Measurements from ENCODE around the gene PKD2L1. TPM values are rescaled to one million over a fixed set of nuclear protein-coding genes. Genes with fewer than 3 reads are reported as not detected.

Gene PKD2L1
- total and polyA plus RNA-seq, 10 donors = 2.2 to 8.7 (median 3.9) TPM; not detected in 1

DNA sequence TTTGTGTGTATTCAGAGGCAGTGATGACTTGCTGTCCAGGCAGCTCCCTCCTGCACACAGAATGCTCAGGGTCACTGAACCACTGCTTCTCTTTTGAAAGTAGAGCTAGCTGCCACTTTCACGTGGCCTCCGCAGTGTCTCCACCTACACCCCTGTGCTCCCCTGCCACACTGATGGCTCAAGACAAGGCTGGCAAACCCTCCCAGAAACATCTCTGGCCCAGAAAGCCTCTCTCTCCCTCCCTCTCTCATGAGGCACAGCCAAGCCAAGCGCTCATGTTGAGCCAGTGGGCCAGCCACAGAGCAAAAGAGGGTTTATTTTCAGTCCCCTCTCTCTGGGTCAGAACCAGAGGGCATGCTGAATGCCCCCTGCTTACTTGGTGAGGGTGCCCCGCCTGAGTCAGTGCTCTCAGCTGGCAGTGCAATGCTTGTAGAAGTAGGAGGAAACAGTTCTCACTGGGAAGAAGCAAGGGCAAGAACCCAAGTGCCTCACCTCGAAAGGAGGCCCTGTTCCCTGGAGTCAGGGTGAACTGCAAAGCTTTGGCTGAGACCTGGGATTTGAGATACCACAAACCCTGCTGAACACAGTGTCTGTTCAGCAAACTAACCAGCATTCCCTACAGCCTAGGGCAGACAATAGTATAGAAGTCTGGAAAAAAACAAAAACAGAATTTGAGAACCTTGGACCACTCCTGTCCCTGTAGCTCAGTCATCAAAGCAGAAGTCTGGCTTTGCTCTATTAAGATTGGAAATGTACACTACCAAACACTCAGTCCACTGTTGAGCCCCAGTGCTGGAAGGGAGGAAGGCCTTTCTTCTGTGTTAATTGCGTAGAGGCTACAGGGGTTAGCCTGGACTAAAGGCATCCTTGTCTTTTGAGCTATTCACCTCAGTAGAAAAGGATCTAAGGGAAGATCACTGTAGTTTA lies 32.8 kb upstream of the PKD2L1 start:
- peaks cover 0 to 37% (median 0%) of the 10 kb centered on the region in 6 donors for H3K36me3 ChIP-seq
- no peak for TF ChIP-seq POLR2A (IDR thresholded peaks at IDR 0.05)
- TF ChIP-seq POLR2AphosphoS5 (IDR thresholded peaks at IDR 0.05) = no peak
- TF ChIP-seq, protein P1, sequence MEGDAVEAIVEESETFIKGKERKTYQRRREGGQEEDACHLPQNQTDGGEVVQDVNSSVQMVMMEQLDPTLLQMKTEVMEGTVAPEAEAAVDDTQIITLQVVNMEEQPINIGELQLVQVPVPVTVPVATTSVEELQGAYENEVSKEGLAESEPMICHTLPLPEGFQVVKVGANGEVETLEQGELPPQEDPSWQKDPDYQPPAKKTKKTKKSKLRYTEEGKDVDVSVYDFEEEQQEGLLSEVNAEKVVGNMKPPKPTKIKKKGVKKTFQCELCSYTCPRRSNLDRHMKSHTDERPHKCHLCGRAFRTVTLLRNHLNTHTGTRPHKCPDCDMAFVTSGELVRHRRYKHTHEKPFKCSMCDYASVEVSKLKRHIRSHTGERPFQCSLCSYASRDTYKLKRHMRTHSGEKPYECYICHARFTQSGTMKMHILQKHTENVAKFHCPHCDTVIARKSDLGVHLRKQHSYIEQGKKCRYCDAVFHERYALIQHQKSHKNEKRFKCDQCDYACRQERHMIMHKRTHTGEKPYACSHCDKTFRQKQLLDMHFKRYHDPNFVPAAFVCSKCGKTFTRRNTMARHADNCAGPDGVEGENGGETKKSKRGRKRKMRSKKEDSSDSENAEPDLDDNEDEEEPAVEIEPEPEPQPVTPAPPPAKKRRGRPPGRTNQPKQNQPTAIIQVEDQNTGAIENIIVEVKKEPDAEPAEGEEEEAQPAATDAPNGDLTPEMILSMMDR (IDR thresholded peaks at IDR 0.05 in 8 of 11, conservative IDR thresholded peaks at IDR 0.05 in 3 of 11) = no peak
- intact Hi-C loops (cut with DNase I; ENCODE audit: low total_unique reads) = no loop called here
- DNase-seq = no peak
- H3K4me1 ChIP-seq = peaks cover 0 to 21% (median 6%) of the 10 kb centered on the region in 6 donors
- H3K27ac ChIP-seq = peak overlapping the region in 1 of 8 donors; percentile 21
- H3K4me3 ChIP-seq = no peak overlapping the region
- H3K27me3 ChIP-seq (replicated peaks in 1 of 7) = no peaks in the 10 kb centered on the region
- WGBS, 5 donors = 75 to 93% (median 89%) methylated on average over 6 of the region's 6 CpGs
- no peaks in the 10 kb centered on the region for H3K9me3 ChIP-seq

DNA sequence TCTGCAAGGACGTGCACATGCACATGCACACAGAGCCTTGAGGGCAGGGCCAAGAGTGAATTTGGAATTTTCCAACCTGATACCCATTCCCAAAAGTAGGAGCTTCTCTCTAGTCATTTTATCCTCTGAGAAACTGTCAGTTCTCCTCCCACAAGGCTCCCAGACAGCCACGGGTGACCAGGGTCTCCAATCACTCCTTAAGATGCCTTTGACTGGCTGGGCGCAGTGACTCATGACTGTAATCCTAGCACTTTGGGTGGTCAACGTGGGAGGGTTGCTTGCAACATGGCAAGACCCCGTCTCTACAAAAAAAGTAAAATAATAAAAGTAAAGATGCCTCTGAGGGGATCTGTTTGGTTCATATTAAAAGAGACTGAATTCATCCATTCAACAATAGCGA lies 30.2 kb upstream of the PKD2L1 start:
- no peaks in the 10 kb centered on the region for H3K9me3 ChIP-seq
- whole genome bisulfite sequencing, 5 donors = 71 to 80% (median 77%) methylated on average over 6 of the region's 6 CpGs
- DNase-seq = no peak
- TF ChIP-seq POLR2AphosphoS5 (IDR thresholded peaks at IDR 0.05) = no peak
- no peak for TF ChIP-seq POLR2A (IDR thresholded peaks at IDR 0.05)
- TF ChIP-seq, protein P1 (IDR thresholded peaks at IDR 0.05 in 8 of 11, conservative IDR thresholded peaks at IDR 0.05 in 3 of 11) = no peak
- peaks cover 0 to 60% (median 3%) of the 10 kb centered on the region in 6 donors for H3K36me3 ChIP-seq
- H3K27ac ChIP-seq = no peak overlapping the region
- intact Hi-C loops (cut with DNase I; ENCODE audit: low total_unique reads) = no loop called here
- no peak overlapping the region for H3K4me3 ChIP-seq
- peaks cover 0 to 21% (median 6%) of the 10 kb centered on the region in 6 donors for H3K4me1 ChIP-seq
- H3K27me3 ChIP-seq (replicated peaks in 1 of 7) = no peaks in the 10 kb centered on the region

DNA sequence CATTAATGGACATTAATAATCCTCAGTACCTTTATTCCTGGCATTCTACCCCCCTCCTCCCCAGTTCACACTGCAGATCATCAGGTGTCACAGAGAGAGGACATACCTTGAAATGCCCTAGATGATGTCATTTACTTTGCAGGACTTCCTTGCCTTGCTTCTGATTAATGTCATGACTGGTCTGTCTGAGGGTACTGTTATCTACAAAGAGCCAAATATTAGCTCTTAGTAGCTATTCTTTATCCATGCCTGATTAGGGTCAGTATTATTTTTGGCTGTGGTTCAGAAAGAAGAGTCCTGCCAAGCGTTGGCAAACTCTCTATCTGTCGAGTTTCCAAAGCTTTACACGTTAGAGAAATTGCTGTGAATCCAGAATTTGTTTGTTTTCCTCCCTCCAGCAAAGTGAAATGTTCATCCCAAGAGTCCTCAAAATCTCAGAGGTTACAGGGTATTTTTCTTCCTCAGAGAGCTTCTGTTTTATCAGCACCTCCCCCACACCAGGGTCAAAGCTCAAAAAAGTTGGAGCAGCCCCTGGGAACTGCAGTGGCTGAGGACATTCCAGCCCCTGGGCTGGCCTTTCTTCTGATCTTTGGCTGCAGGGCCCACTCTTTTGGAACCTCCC lies 29.6 kb upstream of the PKD2L1 start:
- Histone ChIP-seq H3K4me3 (no peak overlapping the region), H3K36me3 (peaks cover 0 to 66% (median 5%) of the 10 kb centered on the region in 6 donors), H3K27ac (no peak overlapping the region), H3K27me3 (replicated peaks in 1 of 7) (no peaks in the 10 kb centered on the region), H3K9me3 (no peaks in the 10 kb centered on the region), H3K4me1 (peaks cover 0 to 16% (median 6%) of the 10 kb centered on the region in 6 donors)
- TF ChIP-seq POLR2AphosphoS5 (IDR thresholded peaks at IDR 0.05) (no peak), POLR2A (IDR thresholded peaks at IDR 0.05) (no peak)
- TF ChIP-seq, protein P1 (IDR thresholded peaks at IDR 0.05 in 8 of 11, conservative IDR thresholded peaks at IDR 0.05 in 3 of 11) = no peak
- 43 to 84% (median 72%) methylated on average over 3 of the region's 3 CpGs for WGBS, 5 donors
- DNase-seq = no peak
- intact Hi-C loops (cut with DNase I; ENCODE audit: low total_unique reads) = no loop called here

DNA sequence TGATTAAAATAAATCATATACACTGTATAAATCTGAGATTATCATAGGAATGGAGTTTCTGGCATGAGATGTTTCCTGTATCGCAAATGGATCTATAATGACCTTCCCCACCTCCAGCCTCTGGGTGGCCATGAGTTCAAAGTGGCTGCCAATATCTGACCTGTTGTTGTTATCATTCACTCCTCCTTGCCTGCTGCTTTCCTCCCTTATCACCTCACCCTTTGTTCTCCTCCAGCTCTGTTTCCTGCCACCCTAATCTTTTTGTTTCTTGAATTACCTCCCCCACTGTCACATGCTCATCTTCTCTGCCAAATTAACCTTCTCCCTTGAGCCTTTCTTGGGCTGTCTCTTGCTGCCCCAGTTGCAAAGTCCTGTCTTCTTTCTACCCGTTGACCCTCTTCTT lies 29.0 kb upstream of the PKD2L1 start:
- TF ChIP-seq POLR2A (IDR thresholded peaks at IDR 0.05) = no peak
- TF ChIP-seq, protein P1 (IDR thresholded peaks at IDR 0.05 in 8 of 11, conservative IDR thresholded peaks at IDR 0.05 in 3 of 11) = no peak
- TF ChIP-seq POLR2AphosphoS5 (IDR thresholded peaks at IDR 0.05) = no peak
- peak overlapping the region in 2 of 8 donors; percentile 22 to 33 for H3K27ac ChIP-seq
- peaks cover 0 to 15% (median 6%) of the 10 kb centered on the region in 6 donors for H3K4me1 ChIP-seq
- intact Hi-C loops (cut with DNase I; ENCODE audit: low total_unique reads) = no loop called here
- DNase-seq = no peak
- no peaks in the 10 kb centered on the region for H3K27me3 ChIP-seq (replicated peaks in 1 of 7)
- H3K9me3 ChIP-seq = no peaks in the 10 kb centered on the region
- WGBS, 5 donors = 64 to 74% (median 71%) methylated on average over 2 of the region's 2 CpGs
- peaks cover 0 to 72% (median 5%) of the 10 kb centered on the region in 6 donors for H3K36me3 ChIP-seq
- no peak overlapping the region for H3K4me3 ChIP-seq

Measured in spleen (tissue), 11 donors.